NCI-H1436 (cell line): ENCODE data around the gene NCBP2L.

Source experiments
- DNase-seq: peaks from one replicate; lab custom pipeline; 2025; lab: John Stamatoyannopoulos, UW

Gene NCBP2L

GRCh38 chrX:107752714-107753113, 24.8 kb upstream of the NCBP2L start:
- no peak for DNase-seq

DNA sequence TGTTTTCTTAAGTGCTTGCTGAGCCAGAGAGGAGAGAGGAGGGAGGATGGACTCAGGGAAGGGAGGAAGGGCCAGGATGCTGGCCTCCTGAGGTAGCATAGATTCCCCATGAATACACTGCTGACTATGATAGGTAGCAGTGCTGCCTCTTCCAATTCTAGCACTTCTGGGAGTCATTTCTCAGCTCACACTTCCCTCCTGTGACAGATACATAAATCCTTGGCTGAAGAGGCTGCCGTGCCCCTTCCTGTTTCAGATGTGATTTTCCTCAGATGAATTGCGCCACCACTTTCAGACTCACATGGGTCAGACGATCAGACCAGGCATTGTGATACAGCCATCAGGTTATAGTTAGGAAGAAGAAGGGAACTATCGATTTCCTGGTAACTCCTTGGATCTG, 24.3 kb upstream of the NCBP2L start:
- DNase-seq: no peak

DNA sequence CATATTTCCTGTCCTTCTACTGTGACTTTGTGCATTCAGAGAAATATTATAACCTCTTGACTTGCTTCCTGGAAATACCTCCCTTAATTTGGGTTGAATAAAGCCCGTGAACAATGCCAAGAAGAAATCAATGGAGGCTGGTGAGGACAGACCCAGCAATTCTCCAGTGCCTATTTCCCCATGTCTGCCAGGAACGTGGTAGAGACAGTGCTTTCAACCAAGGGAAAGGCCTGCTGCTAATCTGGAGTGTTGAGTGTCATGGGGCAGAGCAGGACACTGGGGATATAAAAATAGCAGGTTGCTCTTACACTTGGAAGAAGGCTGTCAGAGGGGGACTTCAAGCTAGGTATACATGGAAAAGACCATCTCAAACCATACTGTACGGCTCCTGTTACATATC, 21.8 kb upstream of the NCBP2L start:
- no peak for DNase-seq

DNA sequence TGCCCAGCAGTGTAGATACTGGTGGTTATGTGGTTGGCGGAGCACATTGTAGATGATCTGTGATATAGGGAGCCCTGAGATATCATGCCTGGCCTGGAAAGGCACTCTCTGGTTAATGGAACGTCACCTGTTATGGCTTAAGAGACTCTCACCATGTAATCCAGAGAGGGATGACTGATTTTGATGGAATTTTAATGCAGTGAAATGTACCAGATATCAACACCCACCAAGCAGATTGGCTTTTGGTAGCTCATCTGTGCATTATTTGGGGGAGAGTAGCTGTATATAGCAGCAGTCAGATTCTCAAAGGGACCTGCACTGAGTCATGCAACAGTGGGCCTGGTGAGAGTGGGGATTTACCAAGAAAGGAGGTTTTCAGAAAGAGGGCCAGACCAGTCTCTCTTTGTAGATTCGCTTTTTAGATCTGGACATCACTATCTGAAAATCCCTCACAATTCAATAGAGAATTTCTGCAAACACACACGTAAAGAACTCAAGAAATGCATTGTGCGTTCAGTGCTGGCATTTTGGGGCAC, 19.2 kb upstream of the NCBP2L start:
- no peak for DNase-seq

GRCh38 chrX:107760304-107761077, 17.0 kb upstream of the NCBP2L start:
- no peak for DNase-seq

DNA sequence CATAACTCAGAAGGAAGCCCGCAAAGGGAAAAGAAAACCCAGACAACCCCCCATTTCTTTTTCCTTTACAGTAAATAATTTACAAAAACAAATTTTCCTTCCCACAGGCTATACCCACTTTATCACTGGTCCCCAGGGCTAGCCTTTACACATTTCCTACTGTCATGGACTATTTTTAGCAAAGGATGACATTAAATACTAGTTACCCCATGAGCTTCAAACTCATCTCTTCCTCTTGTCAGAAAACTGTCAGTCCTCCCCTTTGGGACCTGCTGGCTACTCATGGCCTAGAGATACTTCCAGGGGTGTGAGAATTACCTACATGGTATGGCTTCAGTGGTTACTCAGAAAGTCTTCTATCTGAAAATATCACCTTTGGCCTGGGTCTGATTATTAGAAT, 13.9 kb upstream of the NCBP2L start:
- DNase-seq: no peak

GRCh38 chrX:107764845-107765608, 12.5 kb upstream of the NCBP2L start:
- DNase-seq: no peak

DNA sequence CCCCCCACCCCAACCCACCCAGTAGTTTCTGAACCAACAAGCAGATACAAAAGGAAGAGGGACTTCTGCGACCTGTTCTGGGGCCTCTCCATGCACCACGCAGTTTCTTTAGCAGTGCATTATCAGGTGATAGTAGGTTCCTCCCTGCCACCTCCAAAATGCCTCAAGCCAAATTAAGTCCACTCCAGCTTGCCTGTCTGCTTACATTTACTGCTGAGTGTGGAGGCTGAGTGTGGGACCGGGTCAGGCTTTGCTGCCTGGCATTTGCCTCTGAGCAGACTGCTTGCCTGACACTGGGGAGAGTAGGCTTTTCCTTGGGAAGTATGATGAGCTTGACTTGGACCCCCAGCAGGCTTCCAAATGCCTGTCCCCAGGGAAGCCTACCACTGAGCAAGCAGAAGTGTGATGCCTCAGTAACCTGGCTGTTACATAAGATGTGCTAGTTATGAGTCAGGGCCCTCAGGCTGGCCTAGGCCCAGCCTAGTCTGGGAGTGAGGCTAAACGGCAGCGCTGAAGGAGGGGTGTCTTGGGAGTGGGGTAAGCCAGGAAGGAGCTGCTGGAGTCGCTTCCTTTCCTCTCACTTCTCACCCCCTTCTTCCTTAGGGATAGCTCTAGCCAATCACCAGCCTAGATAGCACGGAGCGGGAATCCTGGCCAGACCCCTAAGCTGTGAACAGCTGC, 10.9 kb upstream of the NCBP2L start:
- DNase-seq: no peak

DNA sequence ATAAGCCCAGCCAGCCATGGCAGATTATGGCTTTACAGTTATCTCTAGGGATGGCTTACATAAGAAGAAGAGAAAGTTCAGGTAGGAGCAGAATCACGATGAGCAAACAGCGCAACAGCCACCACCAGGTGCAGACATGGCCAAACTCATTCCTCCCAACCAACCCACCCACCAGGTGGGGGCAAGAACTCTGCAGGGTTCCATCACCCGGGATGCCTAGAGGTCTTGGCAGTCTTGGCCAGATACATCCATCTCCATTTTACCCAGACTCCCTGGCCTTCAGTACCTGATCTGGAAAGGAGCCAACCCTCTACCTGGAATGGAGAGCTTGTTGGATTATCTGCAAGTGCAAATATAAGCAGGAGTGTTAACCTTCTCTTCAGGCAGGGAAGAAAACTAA, 9.5 kb upstream of the NCBP2L start:
- no peak for DNase-seq

GRCh38 chrX:107769581-107770317, 7.8 kb upstream of the NCBP2L start:
- no peak for DNase-seq

DNA sequence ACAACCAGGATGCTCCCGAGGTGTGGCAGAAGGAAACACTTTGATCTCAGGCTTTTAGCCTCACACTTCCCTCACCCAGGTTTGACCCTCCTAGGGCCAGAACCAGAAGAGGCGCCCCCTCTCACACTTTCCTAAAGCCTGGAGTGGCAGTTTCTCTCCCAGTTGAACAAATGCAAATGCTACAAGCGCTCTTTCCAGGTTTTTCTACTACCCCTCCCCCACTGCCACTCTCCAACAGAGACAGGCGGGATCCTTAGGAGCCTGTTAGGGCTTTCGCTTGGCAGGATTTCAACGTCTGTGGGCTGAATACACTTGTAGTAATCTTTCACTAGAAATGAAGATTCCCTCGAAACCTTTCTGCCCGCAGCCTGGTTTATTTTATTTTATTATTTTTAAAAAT, 4.3 kb upstream of the NCBP2L start:
- no peak for DNase-seq

GRCh38 chrX:107773906-107774435, 3.6 kb upstream of the NCBP2L start:
- no peak for DNase-seq

- DNase-seq: no peak
These were observed 2.4 kb upstream of the NCBP2L start for GRCh38 chrX:107775000-107775733.

DNA sequence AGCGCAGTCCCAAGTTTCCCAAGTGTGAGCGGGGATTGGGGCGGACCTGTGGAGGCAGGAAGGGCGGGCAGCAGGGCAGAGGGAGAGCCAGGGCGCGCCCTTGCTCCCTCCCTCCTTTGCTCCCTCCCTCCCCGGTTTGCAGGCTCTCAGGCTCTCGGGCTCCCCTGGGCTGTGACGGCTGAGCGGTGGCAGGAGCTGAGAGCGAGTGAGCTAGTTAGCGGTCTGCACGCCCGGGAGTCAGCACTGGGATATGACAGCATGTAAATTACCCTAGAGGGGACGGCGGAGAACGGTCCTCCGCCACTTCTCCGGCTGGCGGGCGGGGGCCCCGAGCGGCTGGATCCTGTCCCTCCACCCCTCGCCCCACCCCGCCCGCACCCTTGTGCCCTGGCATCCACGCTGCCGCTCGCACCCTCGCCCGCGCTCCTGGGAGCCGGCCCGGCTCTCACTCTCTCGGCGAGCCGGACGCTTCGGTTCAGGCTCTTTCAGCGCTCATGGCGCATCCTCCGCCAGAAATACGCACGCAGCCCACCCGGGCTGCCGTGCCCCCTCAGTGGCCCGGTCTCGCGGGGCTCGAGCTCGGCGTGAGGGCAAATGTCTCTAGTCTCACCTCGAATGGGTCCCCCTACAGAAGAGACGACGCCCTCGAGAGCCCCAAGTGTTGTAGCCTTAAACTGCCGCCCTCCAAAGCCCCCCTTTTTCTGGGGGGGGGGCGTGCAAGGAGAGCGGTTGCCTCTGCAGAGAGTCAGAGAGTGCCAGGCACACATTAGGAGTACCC, 1.6 kb upstream of the NCBP2L start, which contains the start of gene TSC22D3:
TSS of gene TSC22D3 (minus strand) at position 54 of the 778 bp plus-strand sequence. CDS start 368 bp downstream, outside the sequence.
- peak; percentile 58 for DNase-seq

GRCh38 chrX:107776649-107777535, 641 bp upstream of the NCBP2L start:
- DNase-seq: peak; percentile 82

- no peak for DNase-seq
These were observed 3.0 kb downstream of the NCBP2L start for GRCh38 chrX:107780525-107780924.

DNA sequence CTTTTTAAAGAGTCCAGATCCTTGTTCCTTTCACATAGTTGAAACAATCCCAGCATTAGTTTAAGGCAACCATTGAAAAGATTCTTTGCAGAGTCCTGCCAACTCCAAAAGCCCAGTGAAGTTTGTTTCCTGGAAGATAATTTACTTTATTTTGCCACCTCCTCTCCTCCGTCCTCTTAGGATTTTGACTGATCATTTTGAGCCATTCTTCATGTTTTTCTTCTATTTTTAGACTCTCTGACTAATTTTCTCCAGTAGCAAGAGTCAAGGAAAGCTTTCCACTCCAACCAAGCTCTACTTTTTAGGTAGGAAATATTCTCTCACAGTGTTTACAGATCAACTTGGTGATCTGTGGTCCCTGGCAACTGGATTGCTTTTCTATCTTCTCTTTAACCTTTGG, 10.3 kb downstream of the NCBP2L start:
- no peak for DNase-seq

DNA sequence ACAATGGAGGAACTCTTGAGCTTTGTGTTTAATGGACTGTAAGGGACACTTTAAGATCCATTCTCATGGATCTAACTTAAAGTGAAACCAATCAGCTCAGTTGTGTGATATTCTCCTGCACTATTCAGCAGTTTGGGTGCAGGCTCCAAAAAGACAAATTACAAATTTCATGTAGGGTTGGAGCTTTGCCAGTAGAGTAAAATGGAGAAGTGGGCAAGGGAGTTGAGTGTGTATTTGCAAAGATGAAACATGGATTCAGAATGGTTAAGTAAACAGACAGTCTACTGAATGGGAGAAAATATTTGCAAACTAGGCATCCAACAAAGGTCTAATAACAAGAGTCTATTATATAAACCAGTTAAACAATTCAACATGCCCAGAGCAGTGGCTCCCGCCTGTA, 26.9 kb downstream of the NCBP2L start:
- DNase-seq: no peak

- DNase-seq: no peak
These were observed 27.6 kb downstream of the NCBP2L start for GRCh38 chrX:107805179-107805578.
